Measurements from ENCODE around the gene TUBB4A.

The TUBB4A gene

DNA sequence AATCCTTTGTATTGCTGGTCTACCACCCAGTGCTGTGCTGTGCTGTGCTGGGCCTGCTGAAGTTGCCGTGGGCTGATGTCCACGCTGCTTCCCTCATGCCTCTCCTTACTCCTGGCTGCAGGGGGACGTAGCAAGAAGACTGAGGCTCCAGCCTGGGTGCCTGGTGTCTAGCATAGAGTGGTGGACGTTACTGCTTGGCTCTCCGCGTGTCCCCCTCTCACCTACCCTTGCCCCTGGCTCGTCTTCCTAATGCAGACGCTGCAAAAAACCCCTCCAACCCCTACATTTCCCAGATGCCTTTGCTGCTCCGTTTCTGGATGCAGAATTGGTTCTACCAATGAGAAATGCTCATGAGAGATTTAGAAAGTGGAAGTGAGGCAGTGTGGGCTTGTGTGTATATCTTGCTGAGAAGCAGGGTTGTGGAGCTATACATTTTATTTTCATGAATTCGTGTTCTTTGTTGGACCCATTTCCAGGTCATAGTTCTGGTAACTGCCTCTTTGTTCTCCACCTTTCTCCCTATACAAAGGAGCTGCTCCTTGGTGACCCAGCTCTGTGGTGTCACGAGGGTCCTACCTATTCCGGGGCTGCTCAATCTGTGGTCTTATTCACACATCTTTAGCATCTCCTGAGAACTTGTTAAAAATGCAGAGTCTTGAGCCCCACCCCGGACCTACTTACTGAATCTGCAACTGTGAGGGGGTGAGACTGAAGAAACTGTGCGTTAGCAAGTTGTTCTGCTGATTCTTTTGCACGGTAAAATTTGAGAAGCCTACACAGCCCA, 12.6 kb downstream of the TUBB4A start:
- peak overlapping the region; percentile 40 for H3K4me3 Mint-ChIP-seq
- H3K9me3 Mint-ChIP-seq (ENCODE audit: low read depth) = no peaks in the 10 kb centered on the region
- no peaks in the 10 kb centered on the region for H3K4me1 Mint-ChIP-seq (ENCODE audit: low read depth)
- H3K36me3 Mint-ChIP-seq = peaks cover 1% of the 10 kb centered on the region
- H3K27me3 Mint-ChIP-seq = no peaks in the 10 kb centered on the region
- H3K27ac Mint-ChIP-seq = no peak overlapping the region

DNA sequence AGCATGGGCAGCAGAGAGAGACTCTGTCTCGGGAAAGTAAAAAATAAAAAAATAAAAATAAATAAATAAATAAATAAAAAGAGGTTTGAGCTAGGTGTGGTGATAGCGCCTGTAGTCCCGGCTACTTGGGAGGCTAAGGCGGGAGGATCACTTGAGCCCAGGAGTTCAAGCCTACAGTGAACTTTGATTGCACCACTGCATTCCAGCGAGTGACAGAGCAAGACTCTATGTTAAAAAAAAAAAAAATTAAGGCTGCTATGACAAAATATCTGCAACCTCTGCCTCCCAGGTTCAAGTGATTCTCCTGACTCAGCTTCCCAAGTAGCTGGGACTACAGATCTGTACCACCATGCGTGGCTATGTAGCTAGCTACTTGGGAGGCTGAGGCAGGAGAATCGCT, 17.3 kb downstream of the TUBB4A start:
- Mint-ChIP-seq H3K27me3 (no peaks in the 10 kb centered on the region), H3K36me3 (no peaks in the 10 kb centered on the region), H3K27ac (no peak overlapping the region), H3K9me3 (ENCODE audit: low read depth) (no peaks in the 10 kb centered on the region), H3K4me3 (no peak overlapping the region), H3K4me1 (ENCODE audit: low read depth) (peaks cover 29% of the 10 kb centered on the region)

DNA sequence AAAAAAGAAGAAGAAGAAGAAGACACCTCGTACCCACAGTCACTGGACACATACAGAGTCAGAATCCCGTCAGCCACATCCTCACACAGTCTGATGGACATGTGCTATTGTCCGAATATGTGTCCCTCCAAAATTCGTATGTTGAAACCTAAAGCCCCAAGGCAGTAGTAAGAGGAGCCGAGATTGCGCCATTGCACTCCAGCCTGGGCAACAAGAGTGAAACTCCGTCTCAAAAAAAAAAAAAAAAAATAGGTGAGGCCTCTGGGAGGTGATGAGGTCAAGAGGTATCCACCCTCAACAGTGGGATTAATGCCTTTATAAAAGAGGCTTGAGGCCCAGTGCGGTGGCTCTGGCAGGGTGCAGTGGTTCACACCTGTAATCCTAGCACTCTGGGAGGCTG, 17.9 kb downstream of the TUBB4A start:
- Mint-ChIP-seq H3K27me3 (no peaks in the 10 kb centered on the region), H3K9me3 (ENCODE audit: low read depth) (no peaks in the 10 kb centered on the region), H3K36me3 (no peaks in the 10 kb centered on the region), H3K4me1 (ENCODE audit: low read depth) (peaks cover 33% of the 10 kb centered on the region), H3K27ac (no peak overlapping the region), H3K4me3 (no peak overlapping the region)

DNA sequence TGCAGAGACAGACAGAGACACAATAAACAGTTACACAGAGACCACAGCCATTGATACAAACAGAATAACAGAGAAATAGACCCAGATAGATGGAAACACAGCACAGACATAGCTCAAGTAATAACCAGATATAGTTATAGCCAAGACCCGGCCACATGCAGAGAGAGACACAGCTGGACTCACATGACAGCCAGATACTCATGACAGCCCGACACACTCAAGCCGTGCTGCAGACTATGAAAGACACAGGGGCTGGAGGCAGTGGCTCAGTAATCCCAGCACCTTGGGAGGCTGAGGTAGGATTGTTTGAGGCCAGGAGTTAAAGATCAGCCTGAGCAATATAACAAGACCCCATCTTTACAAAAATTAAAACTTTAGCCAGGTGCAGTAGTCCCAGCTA, 18.9 kb downstream of the TUBB4A start:
- no peaks in the 10 kb centered on the region for H3K27me3 Mint-ChIP-seq
- H3K27ac Mint-ChIP-seq = peak overlapping the region; percentile 50
- peak overlapping the region; percentile 57 for H3K4me3 Mint-ChIP-seq
- H3K36me3 Mint-ChIP-seq = no peaks in the 10 kb centered on the region
- no peaks in the 10 kb centered on the region for H3K9me3 Mint-ChIP-seq (ENCODE audit: low read depth)
- peaks cover 33% of the 10 kb centered on the region for H3K4me1 Mint-ChIP-seq (ENCODE audit: low read depth)

DNA sequence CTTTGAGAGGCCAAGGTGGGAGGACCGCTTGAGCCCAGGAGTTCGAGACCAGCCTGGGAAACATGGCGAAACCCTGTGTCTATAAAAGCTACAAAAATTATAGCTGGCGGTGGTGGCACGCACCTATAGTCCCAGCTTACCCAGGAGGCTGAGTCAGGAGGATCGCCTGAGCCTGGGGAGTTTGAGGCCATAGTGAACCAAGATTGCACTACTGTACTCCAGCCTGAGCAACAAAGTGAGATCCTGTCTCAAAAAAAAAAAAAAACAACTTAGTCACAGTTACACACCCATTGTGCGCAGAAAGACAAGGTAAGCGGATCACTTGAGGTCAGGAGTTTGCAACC, 19.8 kb downstream of the TUBB4A start:
- Mint-ChIP-seq H3K4me1 (ENCODE audit: low read depth) (peaks cover 33% of the 10 kb centered on the region), H3K36me3 (no peaks in the 10 kb centered on the region), H3K27ac (peak overlapping the region; percentile 97), H3K4me3 (peak overlapping the region; percentile 100), H3K27me3 (no peaks in the 10 kb centered on the region), H3K9me3 (ENCODE audit: low read depth) (no peaks in the 10 kb centered on the region)

DNA sequence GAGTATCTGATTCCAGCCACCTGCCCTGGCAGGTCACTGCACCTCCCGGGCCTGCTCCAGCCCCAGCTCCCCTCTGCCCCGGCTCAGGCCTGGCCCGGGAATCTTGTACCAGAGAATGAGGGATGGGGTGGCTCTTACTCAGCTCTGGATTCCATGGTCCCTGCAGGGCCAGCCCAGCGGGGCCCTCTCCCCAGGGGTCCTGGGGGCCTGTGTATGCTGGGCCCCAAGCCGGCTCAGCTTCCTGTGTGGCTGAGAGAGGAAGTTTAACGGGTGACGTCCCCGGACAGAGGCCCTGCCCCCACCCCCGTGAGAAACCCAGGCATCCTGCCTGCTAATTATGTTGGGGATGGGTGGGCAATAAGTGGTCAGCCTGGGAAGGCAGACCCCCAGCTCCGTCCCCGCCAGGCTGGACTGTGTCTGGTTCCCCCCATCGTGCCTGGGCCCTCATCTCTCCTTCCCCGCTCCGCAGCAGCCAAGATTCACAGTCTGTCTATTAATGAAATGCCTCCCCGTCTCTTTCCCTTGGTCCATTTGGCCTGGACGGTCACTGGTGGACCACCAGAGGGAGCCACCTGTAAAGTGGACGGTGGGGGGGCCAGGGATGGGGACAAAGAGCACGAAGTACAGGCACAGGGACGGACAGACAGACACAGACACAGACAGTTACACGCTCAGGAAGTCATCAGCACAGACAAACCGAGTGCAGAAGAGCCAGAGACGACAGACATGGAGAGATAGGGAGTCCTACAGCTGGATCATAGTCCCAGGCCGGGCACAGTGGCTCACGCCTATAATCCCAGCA, 20.4 kb downstream of the TUBB4A start, which contains the start of gene DENND1C:
Gene DENND1C (minus strand): TSS at position 247 of the 802 bp plus-strand sequence. CDS start 92 bp downstream, at position 155.
- Mint-ChIP-seq H3K4me1 (ENCODE audit: low read depth) (peaks cover 33% of the 10 kb centered on the region), H3K27ac (peak within 1 kb of the TSS; percentile 97), H3K27me3 (no peaks in the 10 kb centered on the region)

DNA sequence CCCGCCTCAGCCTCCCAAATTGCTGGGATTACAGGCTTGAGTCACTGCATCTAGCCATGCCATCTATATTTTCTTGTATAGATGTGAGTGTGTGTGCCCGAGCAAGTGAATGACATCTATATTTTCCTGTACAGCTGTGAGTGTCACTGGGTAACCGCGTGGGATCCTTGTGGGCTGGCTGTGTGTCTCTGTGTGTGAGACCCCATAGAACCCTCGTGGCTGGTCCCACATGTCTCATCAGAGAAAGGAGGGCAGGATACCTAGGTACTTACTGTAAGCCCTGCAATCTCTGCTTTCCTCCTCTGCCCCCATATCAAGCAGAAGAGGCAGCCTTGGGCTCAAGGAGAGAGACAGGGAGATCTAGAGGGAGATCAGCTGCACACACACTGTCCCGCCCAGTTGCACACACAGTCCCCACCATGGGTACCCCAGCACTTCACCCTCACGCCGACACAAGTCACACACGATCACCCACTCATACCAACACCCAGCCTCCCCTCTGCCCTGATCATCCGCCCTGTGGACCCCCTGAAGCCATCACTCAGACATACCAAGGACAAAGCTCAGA, 21.2 kb downstream of the TUBB4A start:
- Mint-ChIP-seq H3K27me3 (no peaks in the 10 kb centered on the region), H3K36me3 (no peaks in the 10 kb centered on the region)

More for the DNA sequence above, 20.4 kb downstream of the TUBB4A start, which contains the start of gene DENND1C:
- Mint-ChIP-seq H3K36me3 (no peaks in the 10 kb centered on the region), H3K4me3 (peak within 1 kb of the TSS; percentile 100), H3K9me3 (ENCODE audit: low read depth) (no peaks in the 10 kb centered on the region)

DNA sequence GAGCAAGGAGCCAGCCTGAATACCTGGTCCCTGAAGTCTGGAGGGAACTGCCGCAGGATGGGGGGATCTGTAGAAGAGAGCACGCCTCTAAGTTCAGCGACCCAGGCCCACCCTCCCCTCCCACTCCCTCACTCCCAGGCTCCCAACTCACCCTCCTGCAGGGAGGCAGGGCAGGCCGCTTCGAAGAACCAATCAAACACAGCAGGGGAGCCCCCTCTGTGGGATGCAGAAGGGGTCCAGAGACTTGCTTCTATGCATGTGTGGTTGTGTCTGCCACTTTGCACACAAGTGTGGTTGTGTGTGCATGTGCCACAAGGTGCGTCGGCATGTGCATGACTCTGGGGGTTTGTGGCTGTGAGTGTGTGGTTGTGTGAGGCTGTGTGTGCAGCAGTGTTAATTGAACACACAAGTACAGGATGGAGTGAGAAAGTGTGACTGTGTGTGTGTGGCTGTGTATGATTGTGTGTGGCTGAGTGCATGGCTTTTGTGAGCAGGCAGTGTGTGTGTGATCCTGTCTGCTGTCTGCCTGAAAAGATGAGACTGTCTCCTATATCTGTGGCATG, 22.2 kb downstream of the TUBB4A start:
- Mint-ChIP-seq H3K4me1 (ENCODE audit: low read depth) (peaks cover 36% of the 10 kb centered on the region), H3K27ac (peak overlapping the region; percentile 97), H3K9me3 (ENCODE audit: low read depth) (no peaks in the 10 kb centered on the region), H3K36me3 (no peaks in the 10 kb centered on the region), H3K27me3 (no peaks in the 10 kb centered on the region), H3K4me3 (peak overlapping the region; percentile 100)

More for the DNA sequence above, 21.2 kb downstream of the TUBB4A start:
- Mint-ChIP-seq H3K27ac (peak overlapping the region; percentile 97), H3K4me1 (ENCODE audit: low read depth) (peaks cover 35% of the 10 kb centered on the region), H3K4me3 (peak overlapping the region; percentile 100), H3K9me3 (ENCODE audit: low read depth) (no peaks in the 10 kb centered on the region)

DNA sequence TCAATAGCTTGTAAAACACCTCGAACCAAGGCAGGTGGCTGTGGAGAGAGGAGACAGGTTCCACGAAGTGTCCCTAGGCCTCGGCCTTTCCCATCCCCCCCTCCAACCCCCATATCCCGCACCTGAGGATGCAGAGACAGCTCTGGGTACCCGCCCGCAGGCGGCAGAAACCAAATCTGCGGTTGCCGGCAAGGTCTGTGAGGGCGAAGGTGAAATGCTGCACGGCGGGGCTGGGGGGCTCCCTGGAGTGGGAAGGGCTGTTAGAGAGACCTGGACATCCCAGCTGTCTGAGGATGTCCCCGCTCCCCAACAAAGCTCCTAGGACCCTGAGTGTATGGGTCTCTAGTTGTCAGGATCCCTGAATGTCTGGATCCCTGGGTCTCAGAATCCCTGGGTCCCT, 23.3 kb downstream of the TUBB4A start:
- Mint-ChIP-seq H3K27ac (no peak overlapping the region), H3K9me3 (ENCODE audit: low read depth) (no peaks in the 10 kb centered on the region), H3K27me3 (no peaks in the 10 kb centered on the region), H3K4me1 (ENCODE audit: low read depth) (peaks cover 36% of the 10 kb centered on the region), H3K4me3 (no peak overlapping the region), H3K36me3 (no peaks in the 10 kb centered on the region)

DNA sequence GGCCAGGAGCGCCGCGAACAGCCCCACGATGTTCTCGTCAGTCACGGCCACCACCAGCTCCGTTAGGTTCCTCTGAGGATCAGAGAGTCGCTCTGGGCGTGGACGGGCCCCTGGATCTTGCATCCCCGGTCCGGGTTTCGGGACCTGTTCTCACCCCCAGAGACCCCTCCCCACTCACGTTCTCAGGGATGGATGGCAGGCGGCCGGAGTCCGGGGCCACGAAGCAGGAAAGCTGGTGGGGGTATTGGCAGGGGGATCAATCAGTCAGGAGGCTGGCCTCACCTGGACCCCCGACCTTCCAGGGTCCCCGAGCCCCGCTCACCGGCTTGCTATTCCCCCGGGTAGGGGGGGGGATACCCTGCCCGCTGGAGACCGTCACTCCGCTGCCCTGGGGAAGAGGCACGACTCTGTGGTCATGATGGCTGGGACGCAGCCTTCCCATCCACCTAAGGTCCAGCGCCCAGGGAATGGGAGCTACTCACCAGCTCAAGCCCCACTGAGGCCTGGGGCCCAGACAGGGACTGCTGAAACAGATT, 25.1 kb downstream of the TUBB4A start:
- no peaks in the 10 kb centered on the region for H3K9me3 Mint-ChIP-seq (ENCODE audit: low read depth)
- H3K27me3 Mint-ChIP-seq = no peaks in the 10 kb centered on the region
- H3K27ac Mint-ChIP-seq = no peak overlapping the region
- no peak overlapping the region for H3K4me3 Mint-ChIP-seq
- peaks cover 25% of the 10 kb centered on the region for H3K4me1 Mint-ChIP-seq (ENCODE audit: low read depth)
- H3K36me3 Mint-ChIP-seq = no peaks in the 10 kb centered on the region

DNA sequence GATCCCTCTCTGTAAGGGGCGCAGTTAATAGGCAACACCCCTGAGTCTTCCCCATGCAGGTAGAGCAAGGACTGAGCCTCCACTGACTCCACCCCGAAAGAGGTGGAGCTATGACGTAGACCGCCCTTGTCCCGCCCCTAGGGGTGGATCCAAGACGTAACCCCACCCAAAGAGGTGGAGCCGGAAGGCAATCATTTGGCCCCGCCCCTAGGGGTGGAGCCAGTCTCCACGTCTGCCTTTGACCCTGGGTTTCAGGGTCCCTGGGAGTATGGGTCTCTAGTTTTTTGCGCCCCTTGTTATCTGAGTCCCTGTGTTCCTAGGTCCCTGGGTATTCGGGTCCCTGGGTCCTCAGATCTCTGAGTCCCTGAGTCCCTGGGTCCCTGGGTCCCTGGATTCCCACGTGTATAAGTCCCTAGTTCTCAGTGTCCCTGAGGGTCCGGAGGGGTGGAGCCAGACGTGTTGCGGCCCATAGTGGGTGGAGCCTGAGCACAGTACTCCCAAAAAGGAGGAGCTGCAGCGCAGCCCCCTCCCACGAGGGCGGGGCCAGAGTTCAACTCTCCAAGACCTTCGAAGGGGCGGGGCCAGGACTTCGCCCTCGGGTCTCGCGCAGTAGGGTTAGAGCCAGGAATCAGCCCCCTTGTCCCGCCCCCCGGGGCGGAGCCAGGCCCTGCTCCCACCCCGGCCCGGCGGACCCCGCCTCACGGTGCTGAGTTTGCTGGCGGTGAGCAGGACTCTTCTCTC, 25.8 kb downstream of the TUBB4A start:
- H3K27ac Mint-ChIP-seq = no peak overlapping the region
- no peak overlapping the region for H3K4me3 Mint-ChIP-seq
- H3K27me3 Mint-ChIP-seq = no peaks in the 10 kb centered on the region
- H3K4me1 Mint-ChIP-seq (ENCODE audit: low read depth) = peaks cover 21% of the 10 kb centered on the region
- H3K36me3 Mint-ChIP-seq = no peaks in the 10 kb centered on the region
- no peaks in the 10 kb centered on the region for H3K9me3 Mint-ChIP-seq (ENCODE audit: low read depth)

DNA sequence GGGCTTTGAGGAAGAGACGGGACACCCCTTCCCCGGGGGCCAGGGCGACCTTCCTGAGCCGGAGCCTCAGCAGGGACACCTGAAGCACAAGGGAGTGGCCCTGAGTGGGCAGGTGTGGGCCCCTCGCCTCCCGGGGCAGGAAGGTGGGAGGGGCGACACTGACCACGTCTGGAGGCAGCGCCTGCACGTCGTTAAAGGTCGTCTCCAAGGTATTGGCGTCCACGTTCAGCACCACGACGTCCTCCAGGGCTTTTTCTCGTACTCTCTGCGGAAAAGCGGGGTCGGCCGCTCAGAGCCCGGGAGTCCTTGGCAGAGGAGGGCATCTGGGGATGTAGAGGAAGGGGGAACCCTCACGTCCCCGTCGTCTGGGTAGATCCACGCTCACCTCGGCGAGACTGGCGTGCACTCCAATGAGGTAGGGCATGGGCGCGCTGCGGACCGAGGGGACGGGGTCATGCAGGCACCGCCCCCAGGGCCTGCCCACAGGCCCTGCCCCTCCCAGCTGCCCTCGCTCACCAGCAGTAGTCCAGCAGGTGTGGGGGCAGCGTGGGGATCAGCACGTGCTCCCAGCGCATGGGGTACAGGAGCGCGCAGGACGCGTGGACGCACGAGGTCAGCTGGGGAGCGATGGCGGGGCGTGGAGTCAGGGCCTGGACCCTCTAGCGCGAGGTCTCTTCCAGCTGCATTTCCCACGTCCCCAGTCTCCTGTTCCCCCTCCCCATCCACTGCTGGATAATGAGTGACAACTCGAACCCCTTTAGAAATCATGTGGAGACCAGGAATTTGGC, 26.6 kb downstream of the TUBB4A start:
- Mint-ChIP-seq H3K27me3 (no peaks in the 10 kb centered on the region), H3K9me3 (ENCODE audit: low read depth) (no peaks in the 10 kb centered on the region), H3K36me3 (no peaks in the 10 kb centered on the region), H3K4me1 (ENCODE audit: low read depth) (peaks cover 14% of the 10 kb centered on the region), H3K27ac (no peak overlapping the region), H3K4me3 (no peak overlapping the region)

DNA sequence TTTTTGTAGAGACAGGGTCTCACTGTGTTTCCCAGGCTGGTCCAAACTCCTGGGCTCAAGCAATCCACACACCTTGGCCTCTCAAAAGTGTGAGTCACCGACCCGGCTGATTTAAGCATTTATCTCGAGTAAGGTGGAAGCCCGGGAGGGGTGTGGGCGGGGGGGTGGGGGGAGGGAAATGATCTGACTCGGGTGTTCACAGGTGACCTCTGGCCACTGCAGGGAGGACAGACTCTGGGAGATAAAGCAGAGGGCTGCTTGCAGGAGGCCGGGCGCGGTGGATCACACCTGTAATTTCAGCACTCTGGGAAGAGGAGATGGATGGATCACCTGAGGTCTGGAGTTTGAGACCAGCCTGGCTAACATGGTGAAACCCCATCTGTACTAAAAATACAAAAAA, 28.5 kb downstream of the TUBB4A start:
- no peak overlapping the region for H3K27ac Mint-ChIP-seq
- H3K27me3 Mint-ChIP-seq = no peaks in the 10 kb centered on the region
- no peaks in the 10 kb centered on the region for H3K9me3 Mint-ChIP-seq (ENCODE audit: low read depth)
- peaks cover 4% of the 10 kb centered on the region for H3K36me3 Mint-ChIP-seq
- H3K4me3 Mint-ChIP-seq = no peak overlapping the region
- peaks cover 3% of the 10 kb centered on the region for H3K4me1 Mint-ChIP-seq (ENCODE audit: low read depth)

Data from activated naive CD8-positive, alpha-beta T cell (primary cell).